ENCODE measurements around the gene ATP9A.
"Not testable (repeated sequence)": the region's sequence is repeated elsewhere in the genome, so short reads cannot be mapped to it uniquely, and the experiment has no call there.

Gene ATP9A

GRCh38 chr20:51758978-51759544 is 9.1 kb downstream of the ATP9A start:
- no peak for TF ChIP-seq POLR2A (IDR thresholded peaks at IDR 0.05; ENCODE audit: low read depth, low read length)
- TF ChIP-seq POU2F2 (IDR thresholded peaks at IDR 0.05; ENCODE audit: low read depth, low read length): no peak
- no peak for TF ChIP-seq PAX5 (IDR thresholded peaks at IDR 0.05; ENCODE audit: insufficient read depth, low read length, severe bottlenecking)
- no peak for TF ChIP-seq SPI1 (IDR thresholded peaks at IDR 0.05; ENCODE audit: low read depth, low read length)
- TF ChIP-seq TAF1 (IDR thresholded peaks at IDR 0.05; ENCODE audit: low read depth, low read length): no peak
- no peak for TF ChIP-seq POLR2AphosphoS5 (IDR thresholded peaks at IDR 0.05; ENCODE audit: low read depth, low read length)
- DNase-seq (ENCODE audit: insufficient read length, low spot score) (no peak), FAIRE-seq (no peak)

GRCh38 chr20:51757226-51757625 is 11.0 kb downstream of the ATP9A start:
- TF ChIP-seq TAF1 (IDR thresholded peaks at IDR 0.05; ENCODE audit: low read depth, low read length) (no peak), POU2F2 (IDR thresholded peaks at IDR 0.05; ENCODE audit: low read depth, low read length) (no peak), POLR2A (IDR thresholded peaks at IDR 0.05; ENCODE audit: low read depth, low read length) (no peak), PAX5 (IDR thresholded peaks at IDR 0.05; ENCODE audit: insufficient read depth, low read length, severe bottlenecking) (no peak), POLR2AphosphoS5 (IDR thresholded peaks at IDR 0.05; ENCODE audit: low read depth, low read length) (no peak), SPI1 (IDR thresholded peaks at IDR 0.05; ENCODE audit: low read depth, low read length) (no peak)
- DNase-seq (ENCODE audit: insufficient read length, low spot score): no peak
- FAIRE-seq: no peak

GRCh38 chr20:51756653-51757052 is 11.5 kb downstream of the ATP9A start:
- DNase-seq (ENCODE audit: insufficient read length, low spot score): no peak
- TF ChIP-seq SPI1 (IDR thresholded peaks at IDR 0.05; ENCODE audit: low read depth, low read length) (no peak), TAF1 (IDR thresholded peaks at IDR 0.05; ENCODE audit: low read depth, low read length) (no peak), POLR2AphosphoS5 (IDR thresholded peaks at IDR 0.05; ENCODE audit: low read depth, low read length) (no peak), POLR2A (IDR thresholded peaks at IDR 0.05; ENCODE audit: low read depth, low read length) (no peak), PAX5 (IDR thresholded peaks at IDR 0.05; ENCODE audit: insufficient read depth, low read length, severe bottlenecking) (no peak), POU2F2 (IDR thresholded peaks at IDR 0.05; ENCODE audit: low read depth, low read length) (no peak)
- FAIRE-seq: no peak

GRCh38 chr20:51753220-51753619 is 15.0 kb downstream of the ATP9A start:
- not testable (repeated sequence) for FAIRE-seq; DNase-seq (ENCODE audit: insufficient read length, low spot score)

DNA sequence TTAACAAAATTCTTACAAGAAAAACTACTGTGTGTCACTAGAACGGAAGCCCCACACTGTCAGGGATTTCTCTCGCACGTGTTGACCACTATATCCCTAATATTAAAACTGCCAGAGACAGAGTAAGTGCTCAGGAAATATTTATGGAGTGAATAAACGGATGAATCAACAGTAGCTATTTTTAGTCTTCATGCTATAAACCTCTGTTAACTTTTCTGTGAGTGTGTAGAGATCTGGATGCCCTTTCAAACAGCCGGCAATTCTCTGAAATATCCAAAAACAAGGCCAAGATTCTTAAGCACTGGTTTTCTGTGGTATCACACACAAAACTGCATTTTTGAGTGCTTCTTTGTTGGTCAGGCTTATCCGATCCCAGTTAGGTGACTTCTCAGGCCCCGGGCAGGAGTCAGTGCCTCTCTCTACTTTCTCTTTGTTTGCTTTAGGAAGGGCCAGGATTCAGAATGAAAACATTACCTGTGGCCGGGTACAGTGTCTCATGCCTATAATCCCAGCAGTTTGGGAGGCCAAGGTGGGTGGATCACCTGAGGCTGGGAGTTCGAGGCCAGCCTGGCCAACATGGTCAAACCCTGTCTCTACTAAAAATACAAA is 15.7 kb downstream of the ATP9A start:
- FAIRE-seq (no peak), DNase-seq (ENCODE audit: insufficient read length, low spot score) (no peak)
- TF ChIP-seq TAF1 (IDR thresholded peaks at IDR 0.05; ENCODE audit: low read depth, low read length) (no peak), PAX5 (IDR thresholded peaks at IDR 0.05; ENCODE audit: insufficient read depth, low read length, severe bottlenecking) (no peak), POLR2A (IDR thresholded peaks at IDR 0.05; ENCODE audit: low read depth, low read length) (no peak), SPI1 (IDR thresholded peaks at IDR 0.05; ENCODE audit: low read depth, low read length) (no peak), POU2F2 (IDR thresholded peaks at IDR 0.05; ENCODE audit: low read depth, low read length) (no peak), POLR2AphosphoS5 (IDR thresholded peaks at IDR 0.05; ENCODE audit: low read depth, low read length) (no peak)

- FAIRE-seq: no peak
- no peak for TF ChIP-seq POU2F2 (IDR thresholded peaks at IDR 0.05; ENCODE audit: low read depth, low read length)
- no peak for TF ChIP-seq PAX5 (IDR thresholded peaks at IDR 0.05; ENCODE audit: insufficient read depth, low read length, severe bottlenecking)
- no peak for TF ChIP-seq POLR2A (IDR thresholded peaks at IDR 0.05; ENCODE audit: low read depth, low read length)
- TF ChIP-seq TAF1 (IDR thresholded peaks at IDR 0.05; ENCODE audit: low read depth, low read length): no peak
- TF ChIP-seq POLR2AphosphoS5 (IDR thresholded peaks at IDR 0.05; ENCODE audit: low read depth, low read length): no peak
- no peak for TF ChIP-seq SPI1 (IDR thresholded peaks at IDR 0.05; ENCODE audit: low read depth, low read length)
- DNase-seq (ENCODE audit: insufficient read length, low spot score): no peak
These were observed 17.3 kb downstream of the ATP9A start for GRCh38 chr20:51750770-51751388.

DNA sequence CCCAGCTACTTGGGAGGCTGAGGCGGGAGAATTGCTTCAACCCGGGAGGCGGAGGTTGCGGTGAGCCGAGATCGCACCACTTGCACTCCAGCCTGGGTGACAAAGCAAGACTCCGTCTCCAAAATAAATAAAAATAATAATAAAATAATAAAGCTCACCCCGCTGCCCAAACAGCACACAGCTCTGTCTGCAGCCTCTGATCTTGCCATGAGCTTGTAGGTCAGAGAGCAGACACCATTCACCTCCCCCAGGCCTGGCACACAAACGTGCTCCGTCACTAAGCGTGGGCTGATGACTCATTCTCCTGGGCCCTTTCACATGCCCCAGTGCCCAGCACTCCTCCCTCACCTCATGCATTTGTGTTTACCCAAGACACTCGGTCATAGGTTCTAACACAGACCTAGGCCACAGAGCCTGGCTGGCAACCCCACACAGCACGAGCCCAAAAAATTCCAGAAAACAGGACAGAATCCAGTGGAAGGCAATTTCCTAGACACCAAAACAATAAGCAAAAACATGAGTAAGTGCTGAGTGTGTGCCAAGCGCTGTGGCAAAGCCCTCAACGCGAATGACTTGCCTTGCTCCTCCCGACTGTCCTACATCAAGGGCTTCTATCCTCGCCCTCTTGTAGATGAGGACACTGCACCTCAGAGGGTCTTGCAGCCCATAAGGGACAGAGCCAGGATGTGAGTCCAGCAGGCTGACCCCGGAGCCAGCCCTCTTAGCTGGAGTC is 18.0 kb downstream of the ATP9A start:
- FAIRE-seq: no peak
- TF ChIP-seq TAF1 (IDR thresholded peaks at IDR 0.05; ENCODE audit: low read depth, low read length) (no peak), POU2F2 (IDR thresholded peaks at IDR 0.05; ENCODE audit: low read depth, low read length) (no peak), SPI1 (IDR thresholded peaks at IDR 0.05; ENCODE audit: low read depth, low read length) (no peak), PAX5 (IDR thresholded peaks at IDR 0.05; ENCODE audit: insufficient read depth, low read length, severe bottlenecking) (no peak), POLR2A (IDR thresholded peaks at IDR 0.05; ENCODE audit: low read depth, low read length) (no peak)
- no peak for DNase-seq (ENCODE audit: insufficient read length, low spot score)

- DNase-seq (ENCODE audit: insufficient read length, low spot score): no peak
- TF ChIP-seq TAF1 (IDR thresholded peaks at IDR 0.05; ENCODE audit: low read depth, low read length) (no peak), SPI1 (IDR thresholded peaks at IDR 0.05; ENCODE audit: low read depth, low read length) (no peak), POU2F2 (IDR thresholded peaks at IDR 0.05; ENCODE audit: low read depth, low read length) (no peak), PAX5 (IDR thresholded peaks at IDR 0.05; ENCODE audit: insufficient read depth, low read length, severe bottlenecking) (no peak), POLR2AphosphoS5 (IDR thresholded peaks at IDR 0.05; ENCODE audit: low read depth, low read length) (no peak), POLR2A (IDR thresholded peaks at IDR 0.05; ENCODE audit: low read depth, low read length) (no peak)
- FAIRE-seq: no peak
These were observed 18.5 kb downstream of the ATP9A start for GRCh38 chr20:51749674-51750036.

- DNase-seq (ENCODE audit: insufficient read length, low spot score) (no peak), FAIRE-seq (no peak)
- TF ChIP-seq POU2F2 (IDR thresholded peaks at IDR 0.05; ENCODE audit: low read depth, low read length) (no peak), SPI1 (IDR thresholded peaks at IDR 0.05; ENCODE audit: low read depth, low read length) (no peak)
These were observed 20.8 kb downstream of the ATP9A start for GRCh38 chr20:51747182-51747911.
